IMR-90 (cell line): ENCODE results near the gene CCDC142. TPM values are rescaled to one million over a fixed set of nuclear protein-coding genes. Genes with fewer than 3 reads are reported as not detected.

Experiments used
- ATAC-seq: fragments of 200-7000 bp; cut with Tn5 transposase; 2 replicates; pipeline ENCODE4 v1.9.1; 2020; ENCODE audit warnings: low read depth, mild to moderate bottlenecking, moderate library complexity
- BruUV-seq: library from RNA; stranded (reverse); fragments of 400-500 nt; replicated peaks from 2 replicates; lab custom pipeline; 2021; lab: Mats Ljungman, UMichigan
- CTCF ChIA-PET: fragments of 300-600 bp; formaldehyde crosslinking; extraction: SDS; loops from one replicate; lab custom pipeline; 2021; ENCODE audit warnings: antibody characterized with exemption; lab: Yijun Ruan, JAX
- POLR2A ChIA-PET: fragments of 300-600 bp; sonication (Branson Sonifier 250); formaldehyde crosslinking; loops from one replicate; lab custom pipeline; 2022; ENCODE audit warnings: antibody characterized with exemption; ENCODE audit not compliant: unreplicated experiment; lab: Charles Lee
- DNase-seq: peaks from one replicate; pipeline ENCODE4 v3.0.0; 2013
- H2AFZ ChIP-seq: replicated peaks from 2 replicates; pipeline ENCODE3; 2013; ENCODE audit warnings: low read length, mild to moderate bottlenecking; ENCODE audit not compliant: poor library complexity
- H2AK5ac ChIP-seq: 2 replicates; pipeline ENCODE4 v1.6.1; 2013; ENCODE audit warnings: low read depth, low read length, inconsistent platforms
- H2AK9ac ChIP-seq: replicated peaks from 2 replicates; pipeline ENCODE3; 2013; ENCODE audit warnings: mild to moderate bottlenecking, low read depth, low read length, moderate library complexity; ENCODE audit not compliant: poor library complexity
- H2BK120ac ChIP-seq: 2 replicates; pipeline ENCODE4 v1.6.1; 2013; ENCODE audit warnings: low read depth, low read length, inconsistent platforms
- H2BK15ac ChIP-seq: 3 replicates; pipeline ENCODE4 v1.6.1; 2013; ENCODE audit warnings: low read depth, low read length, inconsistent platforms
- H2BK20ac ChIP-seq: 2 replicates; pipeline ENCODE4 v1.6.1; 2013; ENCODE audit warnings: low read depth, mild to moderate bottlenecking, inconsistent platforms, low read length, moderate library complexity
- H2BK5ac ChIP-seq: 2 replicates; pipeline ENCODE4 v1.6.1; 2013; ENCODE audit warnings: mild to moderate bottlenecking, low read depth, low read length, inconsistent platforms; ENCODE audit not compliant: poor library complexity, severe bottlenecking
- H3K14ac ChIP-seq: replicated peaks from 2 replicates; pipeline ENCODE4 v1.6.1; 2013; ENCODE audit warnings: low read depth, low read length, inconsistent platforms
- H3K18ac ChIP-seq: 2 replicates; pipeline ENCODE4 v1.6.1; 2013; ENCODE audit warnings: low read depth, low read length, control low read depth
- H3K23ac ChIP-seq: 2 replicates; pipeline ENCODE4 v1.6.1; 2013; ENCODE audit warnings: low read depth, low read length, inconsistent platforms
- H3K27ac ChIP-seq: 2 replicates; pipeline ENCODE4 v1.5.1; 2013; ENCODE audit warnings: mild to moderate bottlenecking, control low read depth, low read length; ENCODE audit not compliant: insufficient read depth
- H3K27me3 ChIP-seq: 2 replicates; pipeline ENCODE4 v1.6.1; 2013; ENCODE audit warnings: low read length; ENCODE audit not compliant: control insufficient read depth, insufficient read depth
- H3K36me3 ChIP-seq: 2 replicates; pipeline ENCODE4 v1.6.1; 2013; ENCODE audit warnings: low read length, mixed read lengths; ENCODE audit not compliant: control insufficient read depth, insufficient read depth
- H3K4ac ChIP-seq: 2 replicates; pipeline ENCODE4 v1.6.1; 2013; ENCODE audit warnings: low read depth, low read length, inconsistent platforms
- H3K4me1 ChIP-seq: 2 replicates; pipeline ENCODE4 v1.6.1; 2013; ENCODE audit warnings: low read length, mixed read lengths; ENCODE audit not compliant: control insufficient read depth, insufficient read depth
- H3K4me2 ChIP-seq: 2 replicates; pipeline ENCODE4 v1.6.1; 2013; ENCODE audit warnings: low read depth, mild to moderate bottlenecking, control low read depth, low read length, moderate library complexity
- H3K4me3 ChIP-seq: 2 replicates; pipeline ENCODE4 v1.5.1; 2013; ENCODE audit warnings: low read depth, mild to moderate bottlenecking, control low read depth, low read length, moderate library complexity; ENCODE audit not compliant: insufficient read depth
- H3K56ac ChIP-seq: 2 replicates; pipeline ENCODE4 v1.6.1; 2013; ENCODE audit warnings: low read length, inconsistent platforms; ENCODE audit not compliant: insufficient read depth; ENCODE audit errors: extremely low read depth
- H3K79me1 ChIP-seq, 2 experiments: 2 replicates each; pipeline ENCODE4 v1.6.1; 2013; ENCODE audit warnings: low read length in 2 of 2, inconsistent platforms in 1 of 2, low read depth in 1 of 2
- H3K9ac ChIP-seq: 2 replicates; pipeline ENCODE4 v1.6.1; 2013; ENCODE audit warnings: low read depth, low read length, control low read depth
- H3K9me1 ChIP-seq: 2 replicates; pipeline ENCODE4 v1.6.1; 2013; ENCODE audit warnings: low read length, inconsistent platforms; ENCODE audit not compliant: insufficient read depth
- H3K9me3 ChIP-seq: 2 replicates; pipeline ENCODE4 v1.6.1; 2013; ENCODE audit warnings: low read length; ENCODE audit not compliant: control insufficient read depth, insufficient read depth
- H4K20me1 ChIP-seq: 2 replicates; pipeline ENCODE4 v1.6.1; 2013; ENCODE audit warnings: low read length, inconsistent platforms; ENCODE audit not compliant: insufficient read depth
- H4K5ac ChIP-seq: 2 replicates; pipeline ENCODE4 v1.6.1; 2013; ENCODE audit warnings: mild to moderate bottlenecking, low read depth, low read length, control low read depth
- H4K8ac ChIP-seq, 2 experiments: 2 replicates each; pipeline ENCODE4 v1.6.1; 2013; ENCODE audit warnings: low read depth in 2 of 2, low read length in 2 of 2, control low read depth in 1 of 2, inconsistent platforms in 1 of 2
- H4K91ac ChIP-seq: 2 replicates; pipeline ENCODE4 v1.6.1; 2013; ENCODE audit warnings: low read depth, low read length, inconsistent platforms; ENCODE audit not compliant: insufficient read depth
- SMC3 ChIP-seq: fragments of 150-350 bp; IDR thresholded peaks from 2 replicates; pipeline ENCODE4 v1.6.1; 2016; ENCODE audit warnings: low read depth, mild to moderate bottlenecking, antibody characterized with exemption, low read length, moderate library complexity
- WGBS, 2 experiments: methylation state at CpG; one replicate each; pipeline versions ENCODE4 v1.1.5 to v1.1.7; 2013; ENCODE audit warnings: missing lambda C conversion rate in 2 of 2; ENCODE audit not compliant: insufficient read length in 1 of 2; ENCODE audit errors: extremely low coverage in 2 of 2; 5-methylcytosine and 5-hydroxymethylcytosine counted together
- dilution Hi-C: fragments of 300-500 bp; cut with HindIII; formaldehyde crosslinking; loops from one replicate; pipeline ENCODE4 v1.14.3; 2018; ENCODE audit warnings: low sequenced_read_pairs; ENCODE audit not compliant: unreplicated experiment
- in situ Hi-C: fragments of 300-500 bp; cut with MboI; formaldehyde crosslinking; loops from 3 replicates; pipeline ENCODE4 v1.14.3; 2019; ENCODE audit warnings: low sequenced_read_pairs, inconsistent platforms, mixed read lengths
- intact Hi-C: fragments of 100-400 bp; cut with micrococcal nuclease; formaldehyde crosslinking; loops from 2 replicates; pipeline ENCODE4 v1.10.0; 2022
- polyA plus RNA-seq, 3 experiments: library from polyadenylated mRNA; depleted of rRNA; stranded (reverse); fragments of >200 nt; gene quantifications; 2 replicates each; pipeline ENCODE4 v1.2.3, GENCODE V29; 2012; ENCODE audit warnings: low replicate concordance in 1 of 3
- total RNA-seq: library from RNA; depleted of rRNA; stranded (reverse); fragments of >200 nt; gene quantifications from 2 replicates; pipeline ENCODE4 v1.2.3, GENCODE V29; 2012

Gene CCDC142
- total and polyA plus RNA-seq, 2 of the 4 experiments (the other 2 are of a cell fraction) = 8.4 to 14.0 TPM

- Histone ChIP-seq H3K9me1 (peaks cover 9% of the 10 kb centered on the region), H3K4me2 (no peak overlapping the region), H3K36me3 (peaks cover 9% of the 10 kb centered on the region), H3K4me3 (no peak overlapping the region), H4K20me1 (0 out of 2 replicates have a peak, but pooled peaks cover 5% of the 10 kb centered on the region), H3K79me1 (peaks cover 12 to 18% of the 10 kb centered on the region in 2 experiments), H3K27ac (no peak overlapping the region), H3K23ac (no peak overlapping the region), H2AFZ (no peak overlapping the region), H3K14ac (no peak overlapping the region), H2BK20ac (no peak overlapping the region), H4K8ac (no peak overlapping the region), H2BK5ac (no peak overlapping the region), H3K4me1 (peaks cover 11% of the 10 kb centered on the region), H3K9me3 (peaks cover 11% of the 10 kb centered on the region), H3K18ac (no peak overlapping the region), H3K4ac (no peak overlapping the region), H2AK5ac (no peak overlapping the region), H3K9ac (no peak overlapping the region), H3K56ac (no peak overlapping the region), H3K27me3 (peaks cover 46% of the 10 kb centered on the region), H4K91ac (no peak overlapping the region), H2BK120ac (no peak overlapping the region), H2BK15ac (no peak overlapping the region), H4K5ac (no peak overlapping the region), H2AK9ac (no peak overlapping the region)
- TF ChIP-seq SMC3 = no peak
- DNase-seq (no peak), ATAC-seq (no peak)
- CTCF ChIA-PET = interaction anchor here (0.7 kb wide), 1 partner anchor 11 kb away, joined by 8 read pairs; the partner anchor contains the start of gene LBX2
- in situ Hi-C loops = no loop called here
- intact Hi-C loops = no loop called here
- no TSS peak for BruUV-seq
- POLR2A ChIA-PET = interaction anchor here (0.6 kb wide), 1 partner anchor 29 kb away, joined by 7 read pairs; no protein-coding TSS in a partner anchor
- WGBS, 2 experiments = no CpG with 5 or more reads among the region's 4 CpGs
- dilution Hi-C loops = no loop called here
Observed at GRCh38 chr2:74510272-74510671, 27.5 kb upstream of the CCDC142 start.
